Hepatocyte (in vitro differentiated cells): Measurements from ENCODE around the gene P2RY12.

Experiments
- CTCF ChIP-seq: fragments of 200-600 bp; sonication (generic); IDR thresholded peaks from 2 replicates; pipeline ENCODE4 v1.5.1; 2016; ENCODE audit warnings: antibody characterized with exemption, mild to moderate bottlenecking; ENCODE audit not compliant: poor library complexity
- EZH2 ChIP-seq: fragments of 200-600 bp; sonication (generic); IDR thresholded peaks from 2 replicates; pipeline ENCODE4 v1.6.1; 2016; ENCODE audit warnings: antibody characterized with exemption, mild to moderate bottlenecking, borderline replicate concordance
- EZH2phosphoT487 ChIP-seq: fragments of 200-600 bp; sonication (generic); IDR thresholded peaks from one replicate; pipeline ENCODE4 v1.6.1; 2018; ENCODE audit warnings: antibody characterized with exemption, mild to moderate bottlenecking, low read depth, moderate library complexity; ENCODE audit not compliant: unreplicated experiment, severe bottlenecking

- TF ChIP-seq CTCF: no peak
- no peak for TF ChIP-seq EZH2
- TF ChIP-seq EZH2phosphoT487: no peak
These were observed 35.3 kb upstream of the P2RY12 start for GRCh38 chr3:151419806-151420205.
